ENCODE results near the gene CDKL5.

The CDKL5 gene

DNA sequence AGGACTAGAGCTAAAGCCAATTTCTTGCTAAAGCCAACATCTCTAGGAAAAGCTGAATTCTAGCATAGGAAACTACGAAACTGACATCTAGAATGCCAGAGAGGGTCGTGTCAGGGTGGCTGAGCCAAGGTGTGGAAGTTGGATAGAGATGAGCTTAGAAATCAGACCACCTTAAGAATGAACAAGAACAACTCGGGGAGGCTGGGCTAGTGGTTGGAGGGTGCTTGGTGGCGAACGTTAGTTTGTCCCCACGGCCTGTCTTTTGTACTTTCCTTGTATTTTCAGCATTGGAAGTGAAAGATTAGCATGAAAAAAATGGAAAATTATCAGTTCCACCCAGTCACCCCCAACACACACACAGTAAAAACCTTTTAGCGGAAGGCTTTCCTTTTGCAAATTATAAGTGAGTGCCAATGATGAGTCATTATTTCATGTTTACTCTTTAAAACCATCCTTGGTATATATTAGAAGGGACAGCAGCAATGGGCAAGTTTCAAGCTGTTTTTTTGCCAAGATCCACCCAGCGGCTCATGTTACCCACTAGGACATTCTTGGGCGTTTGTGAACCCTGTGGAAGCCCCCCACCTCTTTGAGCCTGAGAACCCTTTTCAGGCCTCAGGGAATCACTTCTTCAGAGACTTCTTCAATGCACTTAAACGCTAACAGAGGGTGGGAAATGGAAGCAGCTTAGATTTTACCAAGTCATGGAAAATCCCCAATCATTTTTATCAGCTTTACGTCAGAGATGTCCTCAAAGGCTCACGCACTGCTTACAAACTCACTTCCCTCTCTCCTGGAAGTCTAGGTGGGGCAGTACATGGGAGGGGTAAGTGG, 277.2 kb downstream of the CDKL5 start:
- no peak for DNase-seq

Measured in NCI-H510A treated with DMSO at 0.1 percent for 48 hours (cell line).